Ectodermal cell (in vitro differentiated cells): ENCODE measurements around the gene UST.
"Not testable (repeated sequence)": the region's sequence is repeated elsewhere in the genome, so short reads cannot be mapped to it uniquely, and the experiment has no call there.

Experiments used
- H3K27ac ChIP-seq: 2 replicates; pipeline ENCODE4 v1.7.0; 2013; ENCODE audit warnings: mild to moderate bottlenecking, low read depth, low read length; ENCODE audit not compliant: insufficient read depth, poor library complexity, severe bottlenecking
- H3K27me3 ChIP-seq: 2 replicates; pipeline ENCODE4 v1.7.0; 2013; ENCODE audit warnings: mild to moderate bottlenecking, low read length; ENCODE audit not compliant: insufficient read depth, control insufficient read depth, poor library complexity, severe bottlenecking
- H3K36me3 ChIP-seq: one replicate; pipeline ENCODE4 v1.7.0; 2013; ENCODE audit warnings: low read length; ENCODE audit not compliant: control insufficient read depth, insufficient read depth
- H3K4me1 ChIP-seq: one replicate; pipeline ENCODE4 v1.7.0; 2013; ENCODE audit warnings: low read length; ENCODE audit not compliant: control insufficient read depth, insufficient read depth
- H3K4me3 ChIP-seq: 2 replicates; pipeline ENCODE4 v1.7.0; 2013; ENCODE audit warnings: low read depth, low read length, control low read depth; ENCODE audit not compliant: insufficient read depth
- H3K9me3 ChIP-seq: 2 replicates; pipeline ENCODE4 v1.7.0; 2013; ENCODE audit warnings: mild to moderate bottlenecking, low read length, moderate library complexity; ENCODE audit not compliant: control insufficient read depth
- WGBS, 2 experiments: methylation state at CpG; one replicate each; pipeline ENCODE4 v1.1.7; 2013; ENCODE audit warnings: missing lambda C conversion rate in 2 of 2; 5-methylcytosine and 5-hydroxymethylcytosine counted together

The UST gene

DNA sequence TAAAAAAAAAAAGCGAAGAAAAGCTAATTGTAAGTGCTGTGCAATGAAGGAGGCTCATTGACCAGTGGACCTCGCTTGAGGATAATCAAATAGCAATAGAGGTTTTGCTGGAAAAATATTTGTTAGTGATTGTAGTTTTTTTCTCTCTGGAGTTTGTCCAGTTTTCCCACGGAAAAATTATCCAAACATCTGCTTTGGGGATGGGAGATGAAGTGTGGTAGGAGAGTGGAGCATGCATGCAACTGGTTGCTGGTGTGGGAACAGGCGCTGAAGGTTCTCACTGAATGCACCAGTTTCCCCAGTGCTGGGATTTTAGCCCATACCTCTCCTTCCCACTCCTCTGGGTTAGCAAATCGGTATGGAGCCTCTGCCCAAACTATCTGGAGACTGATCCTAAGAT lies 288.9 kb downstream of the UST start:
- Histone ChIP-seq H3K27me3 (no peaks in the 10 kb centered on the region), H3K27ac (no peak overlapping the region), H3K36me3 (no peaks in the 10 kb centered on the region), H3K4me3 (no peak overlapping the region), H3K4me1 (peaks cover 3% of the 10 kb centered on the region), H3K9me3 (no peaks in the 10 kb centered on the region)
- 84 to 90% methylated on average over 5 of the region's 5 CpGs for WGBS, 2 experiments

DNA sequence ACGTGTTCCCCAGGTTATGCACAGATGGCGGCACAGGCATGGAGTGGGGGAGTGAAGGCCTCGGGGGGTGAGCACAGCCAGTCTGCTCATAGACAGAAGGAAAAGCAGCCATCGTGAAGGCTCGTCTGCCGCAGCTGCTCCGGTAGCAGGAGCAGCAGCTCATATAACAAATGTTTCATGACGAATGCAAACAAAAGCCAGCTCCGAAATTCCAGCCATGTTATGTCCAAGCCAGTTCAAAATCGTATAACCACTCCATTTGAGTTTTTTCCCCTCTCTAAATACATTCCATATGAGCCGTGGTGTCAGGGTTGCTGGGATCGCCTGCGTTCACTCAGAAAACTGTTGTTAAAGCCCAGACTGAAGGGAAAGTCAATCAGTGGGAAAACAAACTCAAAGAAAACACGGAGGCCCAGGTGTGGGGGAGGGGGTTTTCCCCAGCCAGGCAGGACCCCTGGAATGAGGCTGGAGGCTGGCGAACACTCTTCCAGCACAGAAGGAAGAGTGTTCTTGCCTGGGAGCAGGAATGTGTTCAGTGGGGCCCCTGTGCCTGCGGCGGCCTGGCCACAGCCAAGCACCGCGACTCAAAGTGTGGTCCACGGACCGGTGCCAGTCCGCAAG lies 290.3 kb downstream of the UST start:
- Histone ChIP-seq H3K36me3 (no peaks in the 10 kb centered on the region), H3K4me1 (peaks cover 3% of the 10 kb centered on the region), H3K27ac (peak overlapping the region; percentile 6), H3K4me3 (no peak overlapping the region), H3K9me3 (no peaks in the 10 kb centered on the region), H3K27me3 (no peaks in the 10 kb centered on the region)
- WGBS, 2 experiments = 74% methylated on average over 22 of the region's 22 CpGs

DNA sequence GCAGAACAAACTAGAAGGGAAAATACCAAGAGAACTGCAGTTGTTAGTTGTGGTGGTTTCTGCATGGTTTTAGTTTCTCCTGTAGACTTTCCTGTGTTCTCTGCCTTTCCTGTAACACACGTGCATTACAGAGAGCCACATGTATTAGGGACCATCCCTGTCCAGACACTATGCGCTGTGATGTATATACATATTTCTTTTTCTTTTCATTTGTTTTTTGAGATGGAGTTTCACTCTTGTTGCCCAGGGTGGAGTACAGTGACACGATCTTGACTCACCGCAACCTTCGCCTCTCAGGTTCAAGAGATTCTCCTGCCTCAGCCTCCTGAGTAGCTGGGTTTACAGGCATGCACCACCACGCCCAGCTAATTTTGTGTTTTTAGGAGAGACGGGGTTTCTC lies 292.2 kb downstream of the UST start:
- H3K9me3 ChIP-seq, H3K36me3 ChIP-seq, H3K27ac ChIP-seq, H3K27me3 ChIP-seq, H3K4me1 ChIP-seq, H3K4me3 ChIP-seq: not testable (repeated sequence)
- 92 to 93% methylated on average over 6 to 7 of the region's 7 CpGs for WGBS, 2 experiments

DNA sequence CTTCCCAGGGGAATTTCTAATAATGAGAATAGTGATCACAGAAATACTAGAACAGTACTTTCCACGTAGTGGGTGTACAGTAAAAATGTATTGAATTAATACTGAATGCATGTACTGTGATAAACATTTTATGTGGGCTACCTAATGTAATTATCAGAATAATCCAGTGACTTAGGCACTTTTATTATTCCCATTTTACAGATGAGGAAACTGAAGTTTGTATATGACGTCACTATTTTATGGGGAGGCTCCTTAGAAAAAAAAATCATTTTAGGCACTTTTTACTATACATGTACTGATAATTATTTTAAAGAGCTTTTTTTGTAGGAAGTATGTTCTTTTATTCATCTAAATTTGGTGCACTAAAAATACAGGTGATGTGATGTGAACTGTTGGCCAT lies 295.1 kb downstream of the UST start:
- Histone ChIP-seq H3K9me3 (no peaks in the 10 kb centered on the region), H3K27ac (no peak overlapping the region), H3K4me1 (peaks cover under 1% of the 10 kb centered on the region), H3K36me3 (no peaks in the 10 kb centered on the region), H3K27me3 (no peaks in the 10 kb centered on the region), H3K4me3 (no peak overlapping the region)
- 100% methylated on average over 1 of the region's 2 CpGs for WGBS, 2 experiments

DNA sequence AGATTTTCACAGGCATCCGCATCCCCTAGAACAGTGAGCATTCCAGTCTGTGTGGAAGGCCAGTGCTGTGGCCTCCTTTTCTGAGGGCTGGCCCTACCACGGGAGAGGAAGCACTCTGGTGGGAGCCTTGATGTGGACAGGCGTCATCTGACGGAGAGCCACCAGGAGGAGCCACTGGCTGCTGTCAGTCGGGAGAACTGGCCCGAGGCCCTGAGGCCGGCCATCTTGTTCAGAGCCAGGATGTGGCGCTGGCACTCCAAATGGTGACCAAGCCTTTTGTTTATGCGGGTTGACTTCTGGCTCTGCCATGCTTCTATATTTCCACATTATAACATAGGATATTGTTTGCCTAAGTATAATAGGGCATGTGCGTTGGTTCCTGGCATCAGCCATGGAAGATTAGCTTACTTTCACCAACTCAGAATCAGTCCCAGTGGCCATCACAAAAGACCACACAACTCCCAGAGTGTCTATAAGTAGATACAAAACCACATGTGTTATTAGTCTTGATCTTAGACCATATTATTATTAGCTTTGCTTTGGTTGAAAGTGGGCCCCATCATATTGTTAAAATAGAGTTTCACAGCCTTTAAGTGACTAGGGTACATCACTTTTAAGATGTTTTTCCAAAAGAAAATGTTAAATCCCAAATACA lies 296.8 kb downstream of the UST start:
- Histone ChIP-seq H3K36me3 (no peaks in the 10 kb centered on the region), H3K27ac (no peak overlapping the region), H3K27me3 (no peaks in the 10 kb centered on the region), H3K4me3 (no peak overlapping the region), H3K9me3 (no peaks in the 10 kb centered on the region), H3K4me1 (no peaks in the 10 kb centered on the region)
- WGBS, 2 experiments = 97 to 99% methylated on average over 9 of the region's 10 CpGs

DNA sequence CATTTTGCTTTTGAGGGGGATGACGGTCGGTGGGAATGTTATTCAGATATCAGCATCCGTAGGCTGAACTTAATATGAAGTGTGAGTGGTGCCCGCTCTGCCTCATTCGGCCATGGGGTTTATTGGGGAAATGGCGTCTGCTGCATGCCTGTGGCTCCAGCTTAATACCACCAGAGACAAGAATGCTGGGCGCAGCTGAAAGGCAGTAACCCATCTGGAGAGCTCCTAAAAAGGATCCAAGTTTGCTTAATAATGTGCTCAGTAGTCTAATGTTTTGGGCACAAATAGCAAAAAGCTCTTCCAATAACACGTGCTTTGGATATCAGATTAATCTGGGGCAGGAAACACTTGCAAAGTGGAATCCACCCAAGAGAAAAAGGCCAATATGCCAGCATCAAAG lies 297.7 kb downstream of the UST start:
- Histone ChIP-seq H3K9me3 (no peaks in the 10 kb centered on the region), H3K27me3 (no peaks in the 10 kb centered on the region), H3K4me3 (no peak overlapping the region), H3K4me1 (no peaks in the 10 kb centered on the region), H3K36me3 (no peaks in the 10 kb centered on the region), H3K27ac (no peak overlapping the region)
- WGBS, 2 experiments = 97% methylated on average over 8 of the region's 8 CpGs

DNA sequence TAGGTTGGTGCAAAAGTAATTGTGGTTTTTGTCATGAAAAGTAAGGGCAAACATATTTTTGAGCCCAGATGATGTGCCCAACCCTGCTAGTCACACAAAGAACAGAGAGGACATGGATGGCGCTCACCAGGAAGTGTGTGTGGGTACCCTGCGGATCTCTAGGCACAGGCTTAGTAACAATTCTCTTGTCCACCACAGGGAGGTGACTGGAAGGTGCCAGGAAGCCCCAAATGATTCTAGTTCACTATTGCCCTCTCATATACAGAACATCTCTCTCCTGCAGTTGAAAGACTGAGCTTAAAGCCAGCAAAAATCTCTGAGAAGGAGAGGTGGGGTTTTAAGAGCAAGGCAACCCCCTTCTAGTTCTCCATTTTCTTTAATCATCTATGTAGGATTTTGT lies 298.6 kb downstream of the UST start:
- Histone ChIP-seq H3K4me3 (no peak overlapping the region), H3K9me3 (no peaks in the 10 kb centered on the region), H3K36me3 (no peaks in the 10 kb centered on the region), H3K27ac (no peak overlapping the region), H3K27me3 (no peaks in the 10 kb centered on the region), H3K4me1 (no peaks in the 10 kb centered on the region)
- WGBS, 2 experiments = 96% methylated on average over 2 of the region's 2 CpGs

DNA sequence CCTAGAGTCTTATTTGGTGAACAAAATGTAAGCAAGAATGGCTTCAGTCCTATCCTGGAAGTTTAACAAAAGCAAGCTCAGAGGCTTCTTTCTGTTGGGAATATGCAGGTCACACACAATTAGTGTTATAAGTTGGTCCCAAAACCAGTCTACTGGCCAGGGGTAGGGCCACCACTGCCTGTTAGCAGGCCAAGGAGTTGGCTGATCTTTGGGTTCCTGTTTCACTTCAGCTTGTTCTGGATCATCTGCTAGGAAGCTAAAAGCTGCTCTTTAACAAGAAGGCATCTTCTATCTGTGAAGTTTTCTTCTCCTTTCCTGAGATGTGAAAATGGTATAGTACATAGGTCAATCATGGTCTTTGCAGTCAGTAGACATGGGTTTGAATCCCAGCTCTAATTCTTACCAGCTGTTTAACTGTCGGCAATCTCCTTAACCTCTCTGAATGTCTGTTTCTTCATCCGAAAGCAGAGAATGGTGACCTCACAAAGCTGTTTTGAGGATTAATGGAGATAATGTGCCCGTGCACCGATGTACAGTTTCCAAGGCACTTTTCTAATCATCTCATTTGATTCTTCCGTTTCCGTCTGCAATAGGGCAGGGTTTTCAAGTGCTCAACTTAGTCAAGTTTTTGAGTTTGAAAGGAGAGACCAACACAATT lies 299.5 kb downstream of the UST start:
- Histone ChIP-seq H3K27ac (no peak overlapping the region), H3K36me3 (no peaks in the 10 kb centered on the region), H3K27me3 (no peaks in the 10 kb centered on the region), H3K9me3 (no peaks in the 10 kb centered on the region), H3K4me3 (no peak overlapping the region), H3K4me1 (no peaks in the 10 kb centered on the region)
- 96% methylated on average over 6 of the region's 6 CpGs for WGBS, 2 experiments

DNA sequence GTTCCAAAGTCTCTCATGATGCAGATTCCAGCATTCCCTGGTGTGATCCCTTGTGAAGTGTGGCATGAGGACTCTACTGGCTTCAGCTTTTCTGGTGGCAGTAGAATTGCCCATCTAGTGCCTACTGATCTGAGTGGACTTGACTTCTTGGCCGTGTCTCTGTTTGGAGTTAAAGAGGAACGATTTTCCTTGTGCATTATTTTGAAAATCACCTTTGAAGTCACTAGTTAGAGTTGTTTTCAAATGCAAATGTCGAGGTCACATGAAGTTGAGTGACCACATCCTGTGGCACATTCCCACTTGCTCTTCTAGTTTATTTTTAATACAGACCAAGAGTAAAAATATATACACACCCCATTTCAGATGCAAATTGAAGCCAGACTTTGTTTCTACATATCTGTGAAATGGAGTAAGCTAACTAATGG lies 300.0 kb downstream of the UST start:
- H3K4me1 ChIP-seq = no peaks in the 10 kb centered on the region
- WGBS, 2 experiments = 74 to 80% methylated on average over 3 of the region's 3 CpGs
- H3K27ac ChIP-seq = no peak overlapping the region
- H3K27me3 ChIP-seq = no peaks in the 10 kb centered on the region
- no peak overlapping the region for H3K4me3 ChIP-seq
- H3K36me3 ChIP-seq = no peaks in the 10 kb centered on the region
- H3K9me3 ChIP-seq = no peaks in the 10 kb centered on the region

DNA sequence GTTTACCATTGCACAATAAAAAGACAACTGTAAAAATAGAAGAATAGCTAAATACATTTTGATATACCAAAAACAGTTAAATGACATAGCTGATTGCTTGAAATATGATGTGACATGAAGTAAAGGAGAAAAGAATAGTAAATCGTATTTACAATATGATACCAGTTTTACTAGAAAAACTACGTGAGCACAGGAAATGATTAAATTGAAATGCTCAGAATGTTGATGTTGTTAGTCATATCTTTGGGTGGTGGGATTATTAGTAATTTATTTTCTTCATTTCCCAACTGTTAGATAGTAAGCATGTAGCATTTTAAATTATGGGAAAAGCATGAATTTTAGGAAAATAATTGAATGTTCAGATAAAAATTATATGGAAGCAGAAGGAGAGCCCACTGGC lies 302.4 kb downstream of the UST start:
- no peaks in the 10 kb centered on the region for H3K36me3 ChIP-seq
- no peaks in the 10 kb centered on the region for H3K4me1 ChIP-seq
- no peak overlapping the region for H3K4me3 ChIP-seq
- 94% methylated on average over 2 of the region's 2 CpGs for WGBS, 2 experiments
- H3K9me3 ChIP-seq = no peaks in the 10 kb centered on the region
- no peak overlapping the region for H3K27ac ChIP-seq
- no peaks in the 10 kb centered on the region for H3K27me3 ChIP-seq
